IMR-90 (cell line): Measurements from ENCODE around the gene TANGO6. TPM values are rescaled to one million over a fixed set of nuclear protein-coding genes. Genes with fewer than 3 reads are reported as not detected.

Experiments
- ATAC-seq: fragments of 200-7000 bp; cut with Tn5 transposase; 2 replicates; pipeline ENCODE4 v1.9.1; 2020; ENCODE audit warnings: low read depth, mild to moderate bottlenecking, moderate library complexity
- BruUV-seq: library from RNA; stranded (reverse); fragments of 400-500 nt; replicated peaks from 2 replicates; lab custom pipeline; 2021; lab: Mats Ljungman, UMichigan
- CTCF ChIA-PET: fragments of 300-600 bp; formaldehyde crosslinking; extraction: SDS; loops from one replicate; lab custom pipeline; 2021; ENCODE audit warnings: antibody characterized with exemption; lab: Yijun Ruan, JAX
- POLR2A ChIA-PET: fragments of 300-600 bp; sonication (Branson Sonifier 250); formaldehyde crosslinking; loops from one replicate; lab custom pipeline; 2022; ENCODE audit warnings: antibody characterized with exemption; ENCODE audit not compliant: unreplicated experiment; lab: Charles Lee
- DNase-seq: peaks from one replicate; pipeline ENCODE4 v3.0.0; 2013
- H2AFZ ChIP-seq: replicated peaks from 2 replicates; pipeline ENCODE3; 2013; ENCODE audit warnings: low read length, mild to moderate bottlenecking; ENCODE audit not compliant: poor library complexity
- H2AK5ac ChIP-seq: 2 replicates; pipeline ENCODE4 v1.6.1; 2013; ENCODE audit warnings: low read depth, low read length, inconsistent platforms
- H2AK9ac ChIP-seq: replicated peaks from 2 replicates; pipeline ENCODE3; 2013; ENCODE audit warnings: mild to moderate bottlenecking, low read depth, low read length, moderate library complexity; ENCODE audit not compliant: poor library complexity
- H2BK120ac ChIP-seq: 2 replicates; pipeline ENCODE4 v1.6.1; 2013; ENCODE audit warnings: low read depth, low read length, inconsistent platforms
- H2BK15ac ChIP-seq: 3 replicates; pipeline ENCODE4 v1.6.1; 2013; ENCODE audit warnings: low read depth, low read length, inconsistent platforms
- H2BK20ac ChIP-seq: 2 replicates; pipeline ENCODE4 v1.6.1; 2013; ENCODE audit warnings: low read depth, mild to moderate bottlenecking, inconsistent platforms, low read length, moderate library complexity
- H2BK5ac ChIP-seq: 2 replicates; pipeline ENCODE4 v1.6.1; 2013; ENCODE audit warnings: mild to moderate bottlenecking, low read depth, low read length, inconsistent platforms; ENCODE audit not compliant: poor library complexity, severe bottlenecking
- H3K14ac ChIP-seq: replicated peaks from 2 replicates; pipeline ENCODE4 v1.6.1; 2013; ENCODE audit warnings: low read depth, low read length, inconsistent platforms
- H3K18ac ChIP-seq: 2 replicates; pipeline ENCODE4 v1.6.1; 2013; ENCODE audit warnings: low read depth, low read length, control low read depth
- H3K23ac ChIP-seq: 2 replicates; pipeline ENCODE4 v1.6.1; 2013; ENCODE audit warnings: low read depth, low read length, inconsistent platforms
- H3K27ac ChIP-seq: 2 replicates; pipeline ENCODE4 v1.5.1; 2013; ENCODE audit warnings: mild to moderate bottlenecking, control low read depth, low read length; ENCODE audit not compliant: insufficient read depth
- H3K27me3 ChIP-seq: 2 replicates; pipeline ENCODE4 v1.6.1; 2013; ENCODE audit warnings: low read length; ENCODE audit not compliant: control insufficient read depth, insufficient read depth
- H3K36me3 ChIP-seq: 2 replicates; pipeline ENCODE4 v1.6.1; 2013; ENCODE audit warnings: low read length, mixed read lengths; ENCODE audit not compliant: control insufficient read depth, insufficient read depth
- H3K4ac ChIP-seq: 2 replicates; pipeline ENCODE4 v1.6.1; 2013; ENCODE audit warnings: low read depth, low read length, inconsistent platforms
- H3K4me1 ChIP-seq: 2 replicates; pipeline ENCODE4 v1.6.1; 2013; ENCODE audit warnings: low read length, mixed read lengths; ENCODE audit not compliant: control insufficient read depth, insufficient read depth
- H3K4me2 ChIP-seq: 2 replicates; pipeline ENCODE4 v1.6.1; 2013; ENCODE audit warnings: low read depth, mild to moderate bottlenecking, control low read depth, low read length, moderate library complexity
- H3K4me3 ChIP-seq: 2 replicates; pipeline ENCODE4 v1.5.1; 2013; ENCODE audit warnings: low read depth, mild to moderate bottlenecking, control low read depth, low read length, moderate library complexity; ENCODE audit not compliant: insufficient read depth
- H3K56ac ChIP-seq: 2 replicates; pipeline ENCODE4 v1.6.1; 2013; ENCODE audit warnings: low read length, inconsistent platforms; ENCODE audit not compliant: insufficient read depth; ENCODE audit errors: extremely low read depth
- H3K79me1 ChIP-seq, 2 experiments: 2 replicates each; pipeline ENCODE4 v1.6.1; 2013; ENCODE audit warnings: low read length in 2 of 2, inconsistent platforms in 1 of 2, low read depth in 1 of 2
- H3K9ac ChIP-seq: 2 replicates; pipeline ENCODE4 v1.6.1; 2013; ENCODE audit warnings: low read depth, low read length, control low read depth
- H3K9me1 ChIP-seq: 2 replicates; pipeline ENCODE4 v1.6.1; 2013; ENCODE audit warnings: low read length, inconsistent platforms; ENCODE audit not compliant: insufficient read depth
- H3K9me3 ChIP-seq: 2 replicates; pipeline ENCODE4 v1.6.1; 2013; ENCODE audit warnings: low read length; ENCODE audit not compliant: control insufficient read depth, insufficient read depth
- H4K20me1 ChIP-seq: 2 replicates; pipeline ENCODE4 v1.6.1; 2013; ENCODE audit warnings: low read length, inconsistent platforms; ENCODE audit not compliant: insufficient read depth
- H4K5ac ChIP-seq: 2 replicates; pipeline ENCODE4 v1.6.1; 2013; ENCODE audit warnings: mild to moderate bottlenecking, low read depth, low read length, control low read depth
- H4K8ac ChIP-seq, 2 experiments: 2 replicates each; pipeline ENCODE4 v1.6.1; 2013; ENCODE audit warnings: low read depth in 2 of 2, low read length in 2 of 2, control low read depth in 1 of 2, inconsistent platforms in 1 of 2
- H4K91ac ChIP-seq: 2 replicates; pipeline ENCODE4 v1.6.1; 2013; ENCODE audit warnings: low read depth, low read length, inconsistent platforms; ENCODE audit not compliant: insufficient read depth
- CEBPB ChIP-seq: IDR thresholded peaks from 2 replicates; pipeline ENCODE4 v1.6.1; 2012; ENCODE audit warnings: low read depth, low read length, improper control_type of control experiment
- CTCF ChIP-seq: conservative IDR thresholded peaks from 2 replicates; pipeline ENCODE4 v1.5.1; 2012; ENCODE audit warnings: mild to moderate bottlenecking, low read depth, low read length, improper control_type of control experiment
- ELK1 ChIP-seq: fragments of 150-350 bp; IDR thresholded peaks from 2 replicates; pipeline ENCODE4 v1.6.1; 2016; ENCODE audit warnings: low read depth, mild to moderate bottlenecking, low read length, moderate library complexity, borderline replicate concordance
- FOS ChIP-seq: fragments of 150-350 bp; IDR thresholded peaks from 2 replicates; pipeline ENCODE4 v1.6.1; 2016; ENCODE audit warnings: low read depth, low read length
- MAFK ChIP-seq: IDR thresholded peaks from 2 replicates; pipeline ENCODE4 v1.6.1; 2012; ENCODE audit warnings: low read depth, low read length, improper control_type of control experiment
- MXI1 ChIP-seq: IDR thresholded peaks from 2 replicates; pipeline ENCODE4 v1.6.1; 2012; ENCODE audit warnings: low read depth, mild to moderate bottlenecking, low read length, moderate library complexity, borderline replicate concordance
- POLR2A ChIP-seq: IDR thresholded peaks from 2 replicates; pipeline ENCODE4 v1.6.1; 2012; ENCODE audit warnings: mild to moderate bottlenecking, low read depth, low read length
- RAD21 ChIP-seq: IDR thresholded peaks from 2 replicates; pipeline ENCODE4 v1.6.1; 2012; ENCODE audit warnings: low read length, improper control_type of control experiment
- RCOR1 ChIP-seq: IDR thresholded peaks from 2 replicates; pipeline ENCODE4 v1.6.1; 2012; ENCODE audit warnings: mild to moderate bottlenecking, low read length, improper control_type of control experiment; ENCODE audit not compliant: insufficient replicate concordance
- SMC3 ChIP-seq: fragments of 150-350 bp; IDR thresholded peaks from 2 replicates; pipeline ENCODE4 v1.6.1; 2016; ENCODE audit warnings: low read depth, mild to moderate bottlenecking, antibody characterized with exemption, low read length, moderate library complexity
- USF2 ChIP-seq: fragments of 150-350 bp; IDR thresholded peaks from 2 replicates; pipeline ENCODE4 v1.6.1; 2017; ENCODE audit warnings: mild to moderate bottlenecking, antibody characterized with exemption, low read length, low read depth
- WGBS, 2 experiments: methylation state at CpG; one replicate each; pipeline versions ENCODE4 v1.1.5 to v1.1.7; 2013; ENCODE audit warnings: missing lambda C conversion rate in 2 of 2; ENCODE audit not compliant: insufficient read length in 1 of 2; ENCODE audit errors: extremely low coverage in 2 of 2; 5-methylcytosine and 5-hydroxymethylcytosine counted together
- dilution Hi-C: fragments of 300-500 bp; cut with HindIII; formaldehyde crosslinking; loops from one replicate; pipeline ENCODE4 v1.14.3; 2018; ENCODE audit warnings: low sequenced_read_pairs; ENCODE audit not compliant: unreplicated experiment
- in situ Hi-C: fragments of 300-500 bp; cut with MboI; formaldehyde crosslinking; loops from 3 replicates; pipeline ENCODE4 v1.14.3; 2019; ENCODE audit warnings: low sequenced_read_pairs, inconsistent platforms, mixed read lengths
- intact Hi-C: fragments of 100-400 bp; cut with micrococcal nuclease; formaldehyde crosslinking; loops from 2 replicates; pipeline ENCODE4 v1.10.0; 2022
- polyA plus RNA-seq, 3 experiments: library from polyadenylated mRNA; depleted of rRNA; stranded (reverse); fragments of >200 nt; gene quantifications; 2 replicates each; pipeline ENCODE4 v1.2.3, GENCODE V29; 2012; ENCODE audit warnings: low replicate concordance in 1 of 3
- total RNA-seq: library from RNA; depleted of rRNA; stranded (reverse); fragments of >200 nt; gene quantifications from 2 replicates; pipeline ENCODE4 v1.2.3, GENCODE V29; 2012

Gene TANGO6
- total and polyA plus RNA-seq, 2 of the 4 experiments (the other 2 are of a cell fraction) = 6.7 to 22.4 TPM

GRCh38 chr16:69033151-69033949 is 190.0 kb downstream of the TANGO6 start:
- DNase-seq = no peak
- POLR2A ChIA-PET = no interaction called here

More at GRCh38 chr16:69033151-69033949, 190.0 kb downstream of the TANGO6 start:
- H3K36me3 ChIP-seq = 0 out of 2 replicates have a peak, but pooled peaks cover 3% of the 10 kb centered on the region
- H3K23ac ChIP-seq = no peak overlapping the region
- H3K27me3 ChIP-seq = no peaks in the 10 kb centered on the region
- no peak overlapping the region for H3K56ac ChIP-seq
- H3K9ac ChIP-seq = no peak overlapping the region
- peaks cover 3% of the 10 kb centered on the region; the same call in 1 of the 2 replicates for H3K9me1 ChIP-seq
- H4K8ac ChIP-seq = no peak overlapping the region
- intact Hi-C loops (no loop called here), in situ Hi-C loops (no loop called here), dilution Hi-C loops (no loop called here)
- H2AFZ ChIP-seq = no peak overlapping the region
- no peaks in the 10 kb centered on the region for H4K20me1 ChIP-seq
- H3K4me3 ChIP-seq = no peak overlapping the region
- H3K4me1 ChIP-seq = no peaks in the 10 kb centered on the region; the same call in 1 of the 2 replicates
- no peak overlapping the region for H2BK5ac ChIP-seq
- H4K91ac ChIP-seq = no peak overlapping the region
- no peaks in the 10 kb centered on the region for H3K79me1 ChIP-seq
- no peak overlapping the region for H2BK120ac ChIP-seq
- BruUV-seq = no TSS peak
- no peaks in the 10 kb centered on the region for H3K9me3 ChIP-seq
- H2BK20ac ChIP-seq = no peak overlapping the region
- no peak overlapping the region for H3K18ac ChIP-seq
- CTCF ChIA-PET = no interaction called here
- H3K4me2 ChIP-seq = no peak overlapping the region
- H3K4ac ChIP-seq = no peak overlapping the region
- ATAC-seq = no peak
- H2AK9ac ChIP-seq = no peak overlapping the region
- H3K27ac ChIP-seq = no peak overlapping the region
- H4K5ac ChIP-seq = no peak overlapping the region
- no peak overlapping the region for H2AK5ac ChIP-seq
- TF ChIP-seq MAFK = no peak
- no peak for TF ChIP-seq CEBPB
- no peak for TF ChIP-seq SMC3
- TF ChIP-seq POLR2A = no peak
- TF ChIP-seq CTCF = no peak
- TF ChIP-seq USF2 = no peak
- no peak for TF ChIP-seq MXI1
- TF ChIP-seq FOS = no peak
- TF ChIP-seq RCOR1 = no peak
- no peak for TF ChIP-seq RAD21
- no peak for TF ChIP-seq ELK1
- 100% methylated on average over 3 of the region's 8 CpGs; no CpG with 5 or more reads in 1 of the 2 experiments for WGBS, 2 experiments
- no peak overlapping the region for H3K14ac ChIP-seq
- no peak overlapping the region for H2BK15ac ChIP-seq
